CD14-positive monocyte (primary cell): Measurements from ENCODE around the gene SEMA3C. TPM values are rescaled to one million over a fixed set of nuclear protein-coding genes. Genes with fewer than 3 reads are reported as not detected.

ENCODE experiments used
- DNase-seq, 3 donors: peaks; one replicate each; pipeline ENCODE4 v3.0.0-alpha.2; 2011 to 2022
- H2AFZ ChIP-seq: 2 replicates; pipeline ENCODE4 v1.6.0; 2012; ENCODE audit warnings: mild to moderate bottlenecking, low read depth, low read length, inconsistent platforms; ENCODE audit not compliant: insufficient read depth, poor library complexity, severe bottlenecking
- H3K27ac ChIP-seq, 2 donors: 1 replicate in 1 of 2; 2 replicates in 1 of 2; pipeline ENCODE4 v1.5.1; 2012 to 2013; ENCODE audit warnings: low read length in 2 of 2, control low read depth in 1 of 2, inconsistent platforms in 1 of 2, low read depth in 1 of 2, mild to moderate bottlenecking in 1 of 2
- H3K27me3 ChIP-seq, 2 donors: one replicate each; pipeline versions ENCODE4 v1.6.0 to v1.6.1; 2011 to 2013; ENCODE audit warnings: low read length in 2 of 2; ENCODE audit not compliant: control insufficient read depth in 2 of 2, insufficient read depth in 2 of 2
- H3K36me3 ChIP-seq, 2 donors: replicated peaks in 1 of 2; 1 replicate in 1 of 2; 2 replicates in 1 of 2; pipeline versions ENCODE4 v1.5.1 to v1.6.1; 2012 to 2013; ENCODE audit warnings: low read length in 2 of 2, control low read depth in 1 of 2, inconsistent platforms in 1 of 2, mild to moderate bottlenecking in 1 of 2; ENCODE audit not compliant: insufficient read depth in 2 of 2, control insufficient read depth in 1 of 2
- H3K4me1 ChIP-seq, 2 donors: 1 replicate in 1 of 2; 2 replicates in 1 of 2; pipeline versions ENCODE4 v1.5.1 to v1.6.1; 2012 to 2013; ENCODE audit warnings: low read length in 2 of 2, control low read depth in 1 of 2, inconsistent platforms in 1 of 2, mild to moderate bottlenecking in 1 of 2, moderate library complexity in 1 of 2; ENCODE audit not compliant: insufficient read depth in 2 of 2, control insufficient read depth in 1 of 2
- H3K4me2 ChIP-seq: replicated peaks from 2 replicates; pipeline ENCODE3; 2012; ENCODE audit warnings: low read length, moderate library complexity, mild to moderate bottlenecking; ENCODE audit not compliant: poor library complexity, severe bottlenecking; ENCODE audit errors: extremely low read depth
- H3K4me3 ChIP-seq, 3 experiments: fragments of 200-600 bp in 1 of 3; sonication (generic) in 1 of 3; replicated peaks in 1 of 3; 1 replicate in 2 of 3; 2 replicates in 1 of 3; pipeline ENCODE4 v1.5.1; 2011 to 2013; ENCODE audit warnings: low read length in 3 of 3, mild to moderate bottlenecking in 3 of 3, control low read depth in 2 of 3, low read depth in 2 of 3, inconsistent platforms in 1 of 3, moderate library complexity in 1 of 3
- H3K79me2 ChIP-seq: 2 replicates; pipeline ENCODE4 v1.6.0; 2012; ENCODE audit warnings: mild to moderate bottlenecking, control low read depth, inconsistent platforms, low read length, moderate library complexity; ENCODE audit not compliant: insufficient read depth
- H3K9ac ChIP-seq: 2 replicates; pipeline ENCODE4 v1.6.0; 2017; ENCODE audit warnings: low read length, mild to moderate bottlenecking; ENCODE audit not compliant: insufficient read depth, poor library complexity, severe bottlenecking
- H3K9me3 ChIP-seq, 2 donors: replicated peaks in 1 of 2; 1 replicate in 1 of 2; 2 replicates in 1 of 2; pipeline versions ENCODE4 v1.5.1 to v1.6.1; 2012 to 2013; ENCODE audit warnings: low read length in 2 of 2, control low read depth in 1 of 2; ENCODE audit not compliant: control insufficient read depth in 1 of 2, insufficient read depth in 1 of 2
- H4K20me1 ChIP-seq: 2 replicates; pipeline ENCODE4 v1.6.0; 2012; ENCODE audit warnings: mild to moderate bottlenecking, low read length, control low read depth, moderate library complexity; ENCODE audit not compliant: insufficient read depth
- H3K27ac Mint-ChIP-seq, 7 donors: one replicate each; pipeline ENCODE4 v1.8.0; 2020; ENCODE audit warnings: mild to moderate bottlenecking in 7 of 7, mixed read lengths in 7 of 7, moderate library complexity in 6 of 7, inconsistent platforms in 2 of 7
- H3K27me3 Mint-ChIP-seq, 3 donors: one replicate each; pipeline ENCODE4 v1.8.0; 2021 to 2022; ENCODE audit warnings: low read depth in 3 of 3, mild to moderate bottlenecking in 3 of 3, mixed read lengths in 3 of 3, moderate library complexity in 3 of 3, inconsistent platforms in 1 of 3
- H3K36me3 Mint-ChIP-seq, 2 donors: one replicate each; pipeline ENCODE4 v1.8.0; 2020; ENCODE audit warnings: mixed read lengths in 2 of 2, inconsistent platforms in 1 of 2, mild to moderate bottlenecking in 1 of 2
- H3K4me1 Mint-ChIP-seq: one replicate; pipeline ENCODE4 v1.8.0; 2020; ENCODE audit warnings: mild to moderate bottlenecking, mixed read lengths
- H3K4me3 Mint-ChIP-seq, 2 donors: one replicate each; pipeline ENCODE4 v1.8.0; 2020; ENCODE audit warnings: mild to moderate bottlenecking in 2 of 2, mixed read lengths in 2 of 2, moderate library complexity in 1 of 2
- H3K9me3 Mint-ChIP-seq, 7 donors: one replicate each; pipeline ENCODE4 v1.8.0; 2020 to 2022; ENCODE audit warnings: mixed read lengths in 7 of 7, mild to moderate bottlenecking in 6 of 7, moderate library complexity in 6 of 7, inconsistent platforms in 2 of 7
- WGBS: methylation state at CpG from one replicate; pipeline ENCODE4 v1.1.5; 2013; ENCODE audit warnings: missing lambda C conversion rate; ENCODE audit not compliant: insufficient coverage; 5-methylcytosine and 5-hydroxymethylcytosine counted together
- intact Hi-C, 2 donors: fragments of 100-400 bp; cut with micrococcal nuclease; formaldehyde crosslinking; loops; one replicate each; pipeline versions ENCODE4 v1.15.0 to v1.15.1; 2023
- polyA plus RNA-seq, 3 donors: library from polyadenylated mRNA; depleted of rRNA in 1 of 3; unstranded in 2 of 3; stranded (reverse) in 1 of 3; fragments of 300-500 nt in 2 of 3; fragments of >200 nt in 1 of 3; fragmentation: Illumina TruSeq in 2 of 3; gene quantifications; 1 replicate in 2 of 3; 2 replicates in 1 of 3; pipeline ENCODE4 v1.2.3, GENCODE V29; 2012 to 2021
- TF ChIP-seq, protein P1 (sequence below): fragments of 200-600 bp; IDR thresholded peaks from one replicate; pipeline ENCODE4 v1.8.0; 2022; ENCODE audit warnings: antibody characterized with exemption, mild to moderate bottlenecking

Gene SEMA3C
- polyA plus RNA-seq, 3 donors: 7.2 to 14.1 (median 13.7) TPM

DNA sequence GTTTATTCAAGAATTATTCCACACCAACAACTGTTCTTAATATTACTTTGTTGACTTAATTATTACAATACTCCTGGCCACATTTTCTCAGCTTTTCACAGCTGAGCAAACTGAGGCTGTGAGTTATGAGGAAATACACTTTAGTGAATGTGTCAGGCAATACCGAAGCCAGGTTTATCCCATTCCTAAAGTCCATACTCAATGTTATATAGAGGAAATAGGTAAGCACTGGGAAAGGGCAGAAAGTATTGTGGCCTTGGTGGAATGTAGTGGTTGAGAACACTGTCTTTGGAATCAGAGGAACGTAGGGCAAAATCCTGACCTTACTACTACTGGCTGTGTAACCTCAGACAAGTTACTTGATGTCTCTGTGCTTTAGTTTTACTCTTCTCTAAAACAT, 169.6 kb downstream of the SEMA3C start:
- TF ChIP-seq, protein P1, sequence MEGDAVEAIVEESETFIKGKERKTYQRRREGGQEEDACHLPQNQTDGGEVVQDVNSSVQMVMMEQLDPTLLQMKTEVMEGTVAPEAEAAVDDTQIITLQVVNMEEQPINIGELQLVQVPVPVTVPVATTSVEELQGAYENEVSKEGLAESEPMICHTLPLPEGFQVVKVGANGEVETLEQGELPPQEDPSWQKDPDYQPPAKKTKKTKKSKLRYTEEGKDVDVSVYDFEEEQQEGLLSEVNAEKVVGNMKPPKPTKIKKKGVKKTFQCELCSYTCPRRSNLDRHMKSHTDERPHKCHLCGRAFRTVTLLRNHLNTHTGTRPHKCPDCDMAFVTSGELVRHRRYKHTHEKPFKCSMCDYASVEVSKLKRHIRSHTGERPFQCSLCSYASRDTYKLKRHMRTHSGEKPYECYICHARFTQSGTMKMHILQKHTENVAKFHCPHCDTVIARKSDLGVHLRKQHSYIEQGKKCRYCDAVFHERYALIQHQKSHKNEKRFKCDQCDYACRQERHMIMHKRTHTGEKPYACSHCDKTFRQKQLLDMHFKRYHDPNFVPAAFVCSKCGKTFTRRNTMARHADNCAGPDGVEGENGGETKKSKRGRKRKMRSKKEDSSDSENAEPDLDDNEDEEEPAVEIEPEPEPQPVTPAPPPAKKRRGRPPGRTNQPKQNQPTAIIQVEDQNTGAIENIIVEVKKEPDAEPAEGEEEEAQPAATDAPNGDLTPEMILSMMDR: no peak
- H3K79me2 ChIP-seq: no peaks in the 10 kb centered on the region
- peaks cover 31 to 38% of the 10 kb centered on the region in 2 donors for H3K36me3 Mint-ChIP-seq
- H3K4me3 ChIP-seq: no peak overlapping the region
- no peak overlapping the region for H3K9ac ChIP-seq
- no peaks in the 10 kb centered on the region for H3K9me3 ChIP-seq
- intact Hi-C loops: no loop called here
- no peak for DNase-seq
- H2AFZ ChIP-seq: no peak overlapping the region
- H3K4me2 ChIP-seq: no peak overlapping the region
- H3K27me3 Mint-ChIP-seq: peaks cover 0 to 1% (median 0%) of the 10 kb centered on the region in 3 donors
- H3K27me3 ChIP-seq: no peaks in the 10 kb centered on the region
- no peak overlapping the region for H3K4me3 Mint-ChIP-seq
- peaks cover 9 to 29% of the 10 kb centered on the region in 2 donors for H3K36me3 ChIP-seq
- no peaks in the 10 kb centered on the region for H3K4me1 ChIP-seq
- WGBS: no CpG with 5 or more reads among the region's 2 CpGs
- no peak overlapping the region for H3K27ac Mint-ChIP-seq
- no peaks in the 10 kb centered on the region for H4K20me1 ChIP-seq
- no peaks in the 10 kb centered on the region for H3K4me1 Mint-ChIP-seq
- H3K27ac ChIP-seq: no peak overlapping the region
- no peaks in the 10 kb centered on the region for H3K9me3 Mint-ChIP-seq

DNA sequence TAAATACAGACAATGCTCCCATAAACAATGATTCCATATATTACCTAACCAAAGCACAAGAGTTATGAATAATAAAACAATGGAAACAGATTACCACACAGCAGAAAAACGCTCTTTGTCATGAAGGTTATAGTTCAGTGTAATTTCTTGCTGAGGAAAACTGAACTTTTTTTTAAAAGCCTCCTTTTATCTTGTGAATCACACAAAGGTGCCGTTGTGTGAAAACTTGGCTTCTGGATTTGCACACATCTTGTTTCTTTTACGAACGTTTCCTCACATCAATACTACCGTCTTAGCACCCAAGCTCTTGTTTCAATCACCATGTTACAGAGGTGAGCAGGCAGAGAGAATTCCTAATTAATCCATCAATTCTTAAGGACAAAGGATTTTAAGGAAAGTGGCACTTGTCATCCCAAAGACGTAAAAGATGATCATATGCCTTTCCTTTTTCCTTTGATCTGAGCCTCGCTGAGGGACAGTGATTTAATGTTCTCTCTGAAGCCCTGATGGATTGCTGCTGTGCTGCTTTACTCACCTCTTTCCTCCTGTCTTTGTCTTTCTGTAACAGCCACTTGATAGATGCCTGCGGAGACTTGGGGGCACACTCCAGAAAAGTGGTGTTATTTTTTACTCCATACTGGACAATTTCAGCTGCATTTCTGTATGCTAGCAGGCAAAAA, 170.3 kb downstream of the SEMA3C start:
- Mint-ChIP-seq H3K27me3 (peaks cover 0 to 1% (median 0%) of the 10 kb centered on the region in 3 donors), H3K9me3 (no peaks in the 10 kb centered on the region), H3K27ac (no peak overlapping the region), H3K36me3 (peaks cover 28 to 40% of the 10 kb centered on the region in 2 donors), H3K4me3 (no peak overlapping the region), H3K4me1 (no peaks in the 10 kb centered on the region)
- H3K27me3 ChIP-seq: no peaks in the 10 kb centered on the region
- H3K4me3 ChIP-seq: no peak overlapping the region
- no peaks in the 10 kb centered on the region for H4K20me1 ChIP-seq
- TF ChIP-seq, protein P1: no peak
- peaks cover 9 to 33% of the 10 kb centered on the region in 2 donors for H3K36me3 ChIP-seq
- intact Hi-C loops: no loop called here
- H3K27ac ChIP-seq: no peak overlapping the region
- H3K9ac ChIP-seq: no peak overlapping the region
- no peak for DNase-seq
- 100% methylated on average over 1 of the region's 8 CpGs for WGBS
- no peaks in the 10 kb centered on the region for H3K4me1 ChIP-seq
- no peak overlapping the region for H2AFZ ChIP-seq
- H3K4me2 ChIP-seq: no peak overlapping the region
- no peaks in the 10 kb centered on the region for H3K79me2 ChIP-seq
- H3K9me3 ChIP-seq: no peaks in the 10 kb centered on the region
